Stimulated activated CD4-positive, alpha-beta T cell treated with anti-CD3 and anti-CD28 coated beads, Interleukin-4, amount 100 ng/mL, for 4 hours (primary cell): Measurements from ENCODE around the gene PRKAG2.
A peak's percentile ranks its signal among the peaks of the same experiment; 100 is the strongest.

Experiments
- DNase-seq, 2 experiments: peaks; one replicate each; pipeline ENCODE4 v3.0.0-alpha.2; 2020

Gene PRKAG2

GRCh38 chr7:151864081-151864480, 12.8 kb downstream of the PRKAG2 start:
- DNase-seq = no peak

DNA sequence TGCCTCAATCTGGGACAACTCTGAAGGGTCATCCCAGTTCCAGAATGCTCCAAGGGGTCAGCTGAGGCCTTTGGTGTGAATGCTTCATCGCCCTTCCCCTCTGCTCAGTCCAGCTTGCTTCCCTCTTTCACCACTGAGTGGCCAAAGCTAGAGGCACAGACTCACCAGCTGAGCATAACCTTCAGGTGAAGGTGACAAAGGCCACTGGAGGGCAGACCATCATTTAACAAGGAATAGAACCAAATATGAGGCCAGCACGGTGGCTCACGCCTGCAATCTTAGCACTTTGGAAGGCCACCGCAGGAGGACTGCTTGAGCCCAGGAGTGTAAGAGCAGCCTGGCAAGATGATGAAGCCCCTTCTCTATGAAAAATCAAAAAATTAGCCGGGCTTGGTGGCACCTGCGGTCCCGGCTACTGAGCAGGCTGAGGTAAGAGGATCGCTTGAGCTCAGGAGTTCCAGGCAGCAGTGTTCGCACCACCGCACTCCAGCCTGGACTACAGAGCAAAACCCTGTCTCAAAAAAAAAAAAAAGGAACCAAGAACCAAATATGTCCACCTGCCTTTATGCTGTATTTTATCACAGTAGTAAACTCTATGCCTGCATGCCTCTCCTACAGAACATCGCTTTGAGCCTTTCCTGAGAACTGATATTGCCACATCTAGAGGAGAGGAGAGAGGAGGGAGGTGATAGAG, 13.4 kb downstream of the PRKAG2 start:
- DNase-seq = no peak

GRCh38 chr7:151862606-151863381, 14.1 kb downstream of the PRKAG2 start:
- DNase-seq = no peak

DNA sequence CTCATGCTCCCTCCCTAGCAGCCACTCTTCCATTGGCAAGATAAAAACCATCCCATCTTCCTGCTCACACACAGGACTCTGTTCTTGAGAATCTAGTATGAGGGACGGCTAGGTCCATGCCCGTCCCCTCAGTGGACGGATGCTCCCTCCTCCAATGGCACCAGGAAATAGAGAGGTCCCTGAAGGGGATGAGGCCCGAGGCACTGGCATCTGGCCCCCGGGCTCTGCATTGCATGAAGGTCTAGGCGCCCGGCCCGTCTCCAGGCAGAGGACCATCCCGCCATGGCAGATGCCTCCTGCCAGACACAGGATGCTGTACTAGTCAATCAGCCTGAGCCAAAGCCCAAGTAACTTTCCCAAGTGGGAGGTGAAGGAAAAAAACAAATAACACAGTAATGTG, 15.0 kb downstream of the PRKAG2 start:
- no peak for DNase-seq

GRCh38 chr7:151860771-151861170, 16.1 kb downstream of the PRKAG2 start:
- no peak for DNase-seq

GRCh38 chr7:151859948-151860685, 16.8 kb downstream of the PRKAG2 start:
- no peak for DNase-seq

- no peak for DNase-seq
These were observed 17.6 kb downstream of the PRKAG2 start for GRCh38 chr7:151859111-151859947.

- no peak for DNase-seq
These were observed 18.5 kb downstream of the PRKAG2 start for GRCh38 chr7:151858456-151858855.

GRCh38 chr7:151857866-151858450, 19.0 kb downstream of the PRKAG2 start:
- DNase-seq = no peak

DNA sequence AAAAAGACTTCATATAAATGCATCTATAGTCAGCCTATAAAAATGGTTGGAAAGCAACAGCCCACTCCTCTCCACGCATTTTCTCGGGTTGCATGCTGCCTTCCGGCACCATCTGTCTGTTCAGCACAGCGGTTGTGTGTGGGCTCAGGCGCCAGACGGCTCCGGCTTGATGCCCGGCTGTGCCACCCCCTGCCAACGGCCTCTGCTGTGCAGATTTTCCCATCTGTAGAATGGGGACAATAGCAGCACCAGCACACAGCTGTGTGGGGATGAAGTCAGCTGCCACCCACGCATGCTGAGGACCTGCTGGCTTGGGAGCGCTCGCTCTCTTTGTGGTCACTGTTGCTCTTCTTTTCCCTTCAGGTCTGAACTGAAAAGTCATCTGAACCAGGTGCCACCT, 19.5 kb downstream of the PRKAG2 start:
- DNase-seq = no peak

DNA sequence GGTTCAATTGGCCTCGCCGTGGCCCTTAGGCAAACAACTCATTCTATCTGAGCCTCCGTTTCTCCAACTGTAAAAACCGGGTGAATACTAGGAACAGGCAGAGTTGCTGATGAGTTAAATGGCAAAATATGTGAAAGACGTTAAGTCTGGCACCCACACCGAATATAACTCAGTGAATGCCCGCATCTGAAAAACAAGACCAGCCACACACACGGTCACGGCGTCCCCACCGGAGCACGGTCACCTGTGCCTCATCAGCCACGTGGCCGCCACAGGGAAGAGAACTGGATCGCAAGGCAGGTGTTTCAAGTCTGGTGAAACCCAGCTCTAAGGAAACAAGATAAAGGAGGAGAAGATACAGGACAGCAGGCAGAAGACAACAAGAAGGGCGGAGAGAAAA, 20.4 kb downstream of the PRKAG2 start:
- DNase-seq = no peak

GRCh38 chr7:151856098-151856497, 20.8 kb downstream of the PRKAG2 start:
- no peak for DNase-seq

GRCh38 chr7:151854720-151855071, 22.2 kb downstream of the PRKAG2 start:
- DNase-seq = no peak

DNA sequence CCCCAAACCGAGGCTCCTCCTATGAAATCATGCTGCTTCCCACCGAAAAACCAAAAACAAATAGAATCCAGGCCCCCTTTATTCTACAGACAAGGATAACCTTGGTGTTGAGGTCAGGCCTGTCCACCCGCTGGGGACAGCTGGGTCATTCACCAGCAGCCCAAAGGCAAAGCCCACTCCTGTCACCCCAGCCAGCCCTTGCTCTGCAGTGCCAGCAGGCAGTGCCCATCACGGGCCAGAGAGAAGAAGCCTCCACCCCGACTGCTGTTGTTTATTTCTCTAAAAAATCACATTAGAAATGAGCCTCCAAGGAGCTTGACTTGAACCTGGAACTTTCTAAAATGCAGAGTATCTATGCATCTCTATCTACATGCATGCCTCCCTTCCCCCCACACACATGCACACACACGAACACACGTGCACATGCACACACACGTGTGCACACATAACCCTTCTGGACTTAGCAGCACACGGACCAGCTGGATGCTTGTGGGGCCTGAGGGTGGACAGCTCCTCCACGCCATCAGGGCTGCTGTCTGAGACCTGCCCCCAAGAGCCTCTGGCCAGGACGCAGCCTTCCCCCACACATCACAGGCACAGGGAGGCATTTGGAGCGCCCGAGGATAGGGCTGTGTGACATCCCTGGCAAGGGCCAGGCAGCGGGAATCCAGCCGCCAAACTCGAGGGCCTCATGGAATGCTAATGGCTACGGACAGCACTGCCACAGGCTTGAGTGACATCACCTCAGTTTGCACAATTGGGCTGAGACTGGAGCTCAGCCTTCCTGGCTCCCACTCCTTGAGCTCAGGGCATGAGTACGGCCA, 22.8 kb downstream of the PRKAG2 start:
- no peak for DNase-seq

DNA sequence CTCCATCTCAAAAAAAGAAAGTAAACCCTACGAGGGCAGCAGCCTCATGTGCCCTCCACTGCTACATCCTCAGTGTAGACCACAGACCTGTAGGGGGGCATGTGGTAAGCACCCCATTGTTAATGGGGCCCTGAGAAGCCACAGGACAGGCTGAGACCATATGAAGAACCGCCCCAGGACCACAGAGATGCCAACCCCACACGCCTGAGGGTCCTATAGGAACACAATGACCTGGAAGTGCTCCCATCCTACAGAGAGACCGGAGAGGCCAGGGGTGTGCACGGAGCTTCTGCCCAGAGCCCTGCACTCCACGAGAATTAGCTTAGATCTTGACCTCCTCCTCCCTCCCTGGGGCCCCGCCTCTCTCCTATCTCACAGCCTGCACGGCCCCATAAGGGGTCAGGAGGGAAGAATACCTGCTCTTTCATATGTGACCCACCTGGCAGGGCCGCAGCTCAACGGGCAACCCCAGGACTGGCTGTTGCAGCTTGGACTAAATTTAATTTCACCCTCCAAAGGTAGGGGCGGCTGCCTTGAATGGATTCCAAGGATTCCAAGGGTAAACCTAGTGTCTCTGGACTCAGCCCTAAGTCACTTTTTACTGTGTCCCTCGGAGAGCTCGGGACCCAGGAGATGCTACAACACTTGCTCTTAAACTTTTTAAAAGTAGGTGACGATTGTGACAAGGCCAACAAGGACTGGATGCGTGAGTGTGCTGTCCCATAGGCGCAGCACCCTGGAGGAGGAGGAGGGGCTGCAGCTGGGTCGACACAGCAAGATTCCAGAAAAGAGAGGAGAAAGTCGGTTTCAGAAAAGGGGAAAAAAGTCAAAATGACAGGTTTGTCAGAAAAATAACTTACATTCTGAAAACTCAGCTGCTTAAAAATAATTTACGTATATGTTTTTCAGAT, 24.2 kb downstream of the PRKAG2 start:
- no peak for DNase-seq

DNA sequence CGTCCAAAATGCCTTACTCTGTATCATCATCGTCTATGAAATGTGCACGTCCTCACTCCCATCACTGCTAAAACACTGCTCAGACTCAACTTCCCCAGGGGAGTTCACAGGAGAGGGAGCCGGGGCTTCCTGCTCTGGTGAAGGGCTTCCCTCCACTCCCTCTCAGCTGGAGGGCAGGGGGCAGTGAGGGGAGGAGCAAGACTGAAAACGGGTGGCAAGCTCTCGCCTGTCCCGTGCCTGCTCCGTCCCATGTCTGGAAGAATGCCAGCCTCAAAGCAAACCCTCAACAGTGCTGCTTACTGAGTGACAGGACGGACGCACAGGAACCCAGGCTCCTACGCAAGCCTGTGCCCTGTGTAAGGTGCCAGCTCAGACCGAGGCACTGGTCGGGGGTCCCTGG, 25.1 kb downstream of the PRKAG2 start:
- DNase-seq = no peak

DNA sequence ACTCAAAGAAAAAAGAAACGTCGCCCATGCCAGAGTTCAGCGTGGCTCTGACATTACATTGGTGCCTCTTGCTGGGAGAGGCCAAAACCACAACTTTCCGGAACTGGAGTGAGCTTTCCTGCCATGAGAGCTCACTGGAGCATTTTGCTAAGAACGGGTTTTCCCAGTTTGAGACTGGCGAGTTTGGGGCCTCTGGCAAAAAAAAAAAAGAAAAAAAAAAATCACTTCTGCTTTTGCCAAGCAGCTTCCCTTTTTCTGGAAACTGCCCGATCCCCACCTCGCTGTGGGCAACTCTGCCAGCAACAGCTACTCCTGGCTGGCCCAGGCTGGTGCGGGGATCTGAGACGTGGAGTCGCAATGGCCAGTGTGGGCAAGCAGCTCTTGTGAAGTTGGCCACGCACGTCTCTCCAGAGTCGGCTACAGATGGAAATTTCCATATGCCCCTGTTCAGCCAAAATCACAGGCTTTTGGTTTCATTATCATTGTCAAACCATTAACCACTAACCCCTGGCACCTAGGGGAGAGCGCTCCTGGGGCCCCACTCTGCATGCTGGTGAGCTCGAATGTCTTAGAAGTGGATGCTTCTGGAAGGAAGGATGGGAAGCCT, 25.7 kb downstream of the PRKAG2 start:
- DNase-seq = peak in 1 of 2 experiments; percentile 7

DNA sequence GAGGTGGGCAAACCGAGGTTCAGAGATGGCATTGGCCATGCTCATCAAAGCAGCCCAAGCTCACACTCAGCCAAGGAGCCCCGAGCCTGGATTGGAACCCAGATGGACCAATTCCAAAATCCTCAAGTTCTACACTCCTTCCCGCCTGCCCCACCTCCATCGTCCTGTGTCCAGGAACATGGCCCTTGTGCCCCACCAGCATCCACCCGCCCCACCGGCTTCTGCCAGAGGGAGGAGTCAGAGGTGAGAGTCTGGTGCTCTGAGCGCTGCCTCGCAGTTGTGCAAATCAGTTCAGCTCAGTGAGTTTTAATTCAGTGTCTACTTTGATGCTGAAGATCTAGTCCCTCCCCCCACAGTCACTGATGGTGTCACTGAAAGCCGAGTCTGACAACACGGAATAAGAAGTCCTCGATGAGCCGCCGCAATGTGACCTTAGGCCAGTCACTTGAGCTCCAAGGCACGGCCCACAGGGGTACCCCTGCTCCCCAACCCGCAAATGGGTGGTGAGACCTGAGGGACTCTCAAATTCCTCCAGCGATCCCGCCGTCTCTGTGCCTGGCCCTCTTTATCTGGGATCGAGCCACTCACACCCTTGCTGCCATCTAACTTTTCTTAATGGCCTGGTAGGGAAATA, 26.3 kb downstream of the PRKAG2 start:
- DNase-seq = no peak

- DNase-seq = no peak
These were observed 27.0 kb downstream of the PRKAG2 start for GRCh38 chr7:151849879-151850260.
